AG04450 (cell line): ENCODE data around the gene PLEKHA8. TPM values are rescaled to one million over a fixed set of nuclear protein-coding genes. Genes with fewer than 3 reads are reported as not detected.
A peak's percentile ranks its signal among the peaks of the same experiment; 100 is the strongest.

Experiments used
- CTCF ChIA-PET: fragments of 300-600, 350-600 bp; formaldehyde crosslinking; extraction: SDS; loops from one replicate; lab custom pipeline; 2022; ENCODE audit warnings: antibody characterized with exemption, inconsistent platforms; lab: Charles Lee
- POLR2A ChIA-PET: fragments of 350-600 bp; formaldehyde crosslinking; extraction: SDS; loops from one replicate; lab custom pipeline; 2021; ENCODE audit warnings: antibody characterized with exemption, inconsistent platforms; lab: Yijun Ruan, JAX
- DNase-seq: peaks from one replicate; pipeline ENCODE4 v3.0.0-alpha.2; 2011; ENCODE audit warnings: low read depth, low spot score
- H3K27ac ChIP-seq: one replicate; pipeline ENCODE4 v1.5.1; 2012; ENCODE audit warnings: low read depth, low read length, control low read depth
- H3K27me3 ChIP-seq: one replicate; pipeline ENCODE4 v1.6.0; 2012; ENCODE audit warnings: low read length; ENCODE audit not compliant: control insufficient read depth, insufficient read depth
- H3K4me3 ChIP-seq: 2 replicates; pipeline ENCODE4 v1.5.1; 2011; ENCODE audit warnings: mild to moderate bottlenecking, low read depth, low read length, control low read depth
- H3K9me3 ChIP-seq: 2 replicates; pipeline ENCODE4 v1.5.1; 2012; ENCODE audit warnings: low read length; ENCODE audit not compliant: control insufficient read depth, insufficient read depth
- CTCF ChIP-seq: IDR thresholded peaks from 2 replicates; pipeline ENCODE4 v1.5.1; 2011; ENCODE audit warnings: low read depth, low read length, control low read depth, inconsistent platforms
- polyA minus RNA-seq: library from RNA; depleted of rRNA, polyadenylated mRNA; stranded (reverse); fragments of >200 nt; gene quantifications from 2 replicates; pipeline ENCODE4 v1.2.3, GENCODE V29; 2011; rRNA and poly(A)+ RNA removed
- polyA plus RNA-seq: library from polyadenylated mRNA; depleted of rRNA; stranded (reverse); fragments of >200 nt; gene quantifications from 2 replicates; pipeline ENCODE4 v1.2.3, GENCODE V29; 2011; rRNA removed

The PLEKHA8 gene, protein sequence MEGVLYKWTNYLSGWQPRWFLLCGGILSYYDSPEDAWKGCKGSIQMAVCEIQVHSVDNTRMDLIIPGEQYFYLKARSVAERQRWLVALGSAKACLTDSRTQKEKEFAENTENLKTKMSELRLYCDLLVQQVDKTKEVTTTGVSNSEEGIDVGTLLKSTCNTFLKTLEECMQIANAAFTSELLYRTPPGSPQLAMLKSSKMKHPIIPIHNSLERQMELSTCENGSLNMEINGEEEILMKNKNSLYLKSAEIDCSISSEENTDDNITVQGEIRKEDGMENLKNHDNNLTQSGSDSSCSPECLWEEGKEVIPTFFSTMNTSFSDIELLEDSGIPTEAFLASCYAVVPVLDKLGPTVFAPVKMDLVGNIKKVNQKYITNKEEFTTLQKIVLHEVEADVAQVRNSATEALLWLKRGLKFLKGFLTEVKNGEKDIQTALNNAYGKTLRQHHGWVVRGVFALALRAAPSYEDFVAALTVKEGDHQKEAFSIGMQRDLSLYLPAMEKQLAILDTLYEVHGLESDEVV
- polyA plus RNA-seq (9.3 and 12.6 TPM in 2 replicates), polyA minus RNA-seq (12.0 and 15.7 TPM in 2 replicates)

GRCh38 chr7:30028216-30028748 lies at the start of gene PLEKHA8:
Gene PLEKHA8 (plus strand): TSS chr7:30028412. CDS start chr7:30028763, 351 bp downstream.
- CTCF ChIA-PET = interaction anchor here (1.4 to 3.3 kb wide), 2 partner anchors 34 to 107 kb away, joined by 5 to 15 read pairs; no protein-coding TSS in a partner anchor
- Histone ChIP-seq H3K27me3 (no peaks in the 10 kb centered on the region), H3K27ac (no peak within 1 kb of the TSS), H3K9me3 (no peaks in the 10 kb centered on the region), H3K4me3 (peak within 1 kb of the TSS; percentile 78)
- no peak for TF ChIP-seq CTCF
- POLR2A ChIA-PET = no interaction called here
- peak; percentile 61 for DNase-seq

- no peaks in the 10 kb centered on the region for H3K9me3 ChIP-seq
- DNase-seq = no peak
- ChIA-PET CTCF (no interaction called here), POLR2A (no interaction called here)
- no peaks in the 10 kb centered on the region for H3K27me3 ChIP-seq
- no peak overlapping the region for H3K27ac ChIP-seq
- no peak for TF ChIP-seq CTCF
- no peak overlapping the region for H3K4me3 ChIP-seq
Observed at GRCh38 chr7:29980151-29980550, 48.1 kb upstream of the PLEKHA8 start.

- Histone ChIP-seq H3K9me3 (no peaks in the 10 kb centered on the region; the same call in 1 of the 2 replicates), H3K27ac (peak overlapping the region; percentile 57), H3K4me3 (peak overlapping the region; percentile 34), H3K27me3 (no peaks in the 10 kb centered on the region)
- ChIA-PET POLR2A (interaction anchor here (1.2 kb wide), 1 partner anchor 10 kb away, joined by 3 read pairs; no protein-coding TSS in a partner anchor), CTCF (interaction anchor here (0.6 to 2.3 kb wide), 3 partner anchors 9 to 75 kb away, joined by 5 to 11 read pairs (median 10); no protein-coding TSS in a partner anchor)
- DNase-seq = no peak
- TF ChIP-seq CTCF = no peak
Observed at GRCh38 chr7:29987083-29987482, 41.1 kb upstream of the PLEKHA8 start.

DNA sequence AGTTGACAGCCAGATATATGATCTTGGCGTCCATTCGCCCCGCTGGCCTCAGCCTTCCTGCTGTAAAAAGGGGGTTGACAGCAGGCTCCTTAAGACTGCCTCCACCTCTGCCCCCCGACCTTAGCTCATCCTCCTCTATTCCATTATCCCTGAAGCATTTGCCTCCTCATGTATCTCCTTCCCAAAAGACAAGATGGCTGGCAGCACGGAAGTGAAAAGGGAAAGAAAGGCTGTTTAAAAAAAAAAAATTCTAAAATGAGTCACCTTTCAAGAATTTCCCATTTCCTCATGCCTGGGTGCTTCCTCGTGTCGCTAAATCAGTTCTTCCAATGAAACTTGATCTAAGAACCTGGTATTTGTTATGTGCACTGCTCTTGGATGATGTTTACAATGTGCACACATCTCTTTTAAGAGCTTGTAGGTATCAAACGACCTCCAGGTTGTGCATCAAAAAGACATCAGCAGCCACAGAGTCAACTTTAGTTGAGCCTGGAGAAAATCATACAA lies 40.3 kb upstream of the PLEKHA8 start:
- Histone ChIP-seq H3K27ac (peak overlapping the region; percentile 90), H3K9me3 (no peaks in the 10 kb centered on the region; the same call in 1 of the 2 replicates), H3K4me3 (peak overlapping the region; percentile 82), H3K27me3 (no peaks in the 10 kb centered on the region)
- no peak for TF ChIP-seq CTCF
- peak; percentile 52 for DNase-seq
- ChIA-PET POLR2A (interaction anchor here (1.2 kb wide), 1 partner anchor 11 kb away, joined by 3 read pairs; no protein-coding TSS in a partner anchor), CTCF (interaction anchor here (1.0 to 2.3 kb wide), 3 partner anchors 10 to 88 kb away, joined by 3 to 11 read pairs (median 10); no protein-coding TSS in a partner anchor)
